Erythroblast (primary cell): ENCODE measurements around the gene SPATA4.

Source experiments
- GATA1 ChIP-seq: IDR thresholded peaks from 2 replicates; pipeline ENCODE4 v1.6.1; 2011; ENCODE audit warnings: low read depth, mild to moderate bottlenecking, control low read depth, low read length, moderate library complexity
- POLR2A ChIP-seq: IDR thresholded peaks from 2 replicates; pipeline ENCODE4 v1.6.1; 2011; ENCODE audit warnings: mild to moderate bottlenecking, low read length

DNA sequence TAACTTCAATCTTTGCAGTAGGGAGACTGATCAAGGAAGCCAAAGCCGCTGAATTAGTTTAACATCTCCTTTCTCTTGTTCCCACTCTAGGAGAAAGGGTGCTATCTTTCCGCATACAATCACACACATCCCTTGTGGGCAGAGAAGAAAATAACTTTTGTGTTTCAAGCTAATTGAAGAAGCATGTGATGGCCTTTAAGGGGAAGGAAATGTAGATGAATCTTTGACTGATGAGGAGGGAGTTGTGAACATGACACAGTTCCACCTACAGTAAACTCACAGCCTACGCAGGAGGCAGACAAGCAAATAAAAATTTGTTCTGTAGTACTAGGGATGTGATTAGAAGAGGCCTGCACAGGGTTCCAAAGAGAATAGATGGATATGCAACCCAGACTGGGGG, 14.7 kb upstream of the SPATA4 start:
- TF ChIP-seq POLR2A (no peak), GATA1 (no peak)
